Endometrial microvascular endothelial cells (primary cell): ENCODE data around the gene B4GALNT2. TPM values are rescaled to one million over a fixed set of nuclear protein-coding genes. Genes with fewer than 3 reads are reported as not detected.

ENCODE experiments used
- in situ Hi-C: cut with HindIII; loops from 2 replicates; pipeline ENCODE4 v1.10.0; 2017; ENCODE audit warnings: low sequenced_read_pairs, low pct_unique_long_range_greater_than_20kb; ENCODE audit errors: inconsistent ontology term
- total RNA-seq: library from RNA; depleted of rRNA; stranded (reverse); fragments of >200 nt; gene quantifications from one replicate; pipeline ENCODE4 v1.2.3, GENCODE V29; 2015; ENCODE audit errors: inconsistent ontology term

B4GALNT2 gene
- total RNA-seq, 1 donor from 2014 or later: not detected

DNA sequence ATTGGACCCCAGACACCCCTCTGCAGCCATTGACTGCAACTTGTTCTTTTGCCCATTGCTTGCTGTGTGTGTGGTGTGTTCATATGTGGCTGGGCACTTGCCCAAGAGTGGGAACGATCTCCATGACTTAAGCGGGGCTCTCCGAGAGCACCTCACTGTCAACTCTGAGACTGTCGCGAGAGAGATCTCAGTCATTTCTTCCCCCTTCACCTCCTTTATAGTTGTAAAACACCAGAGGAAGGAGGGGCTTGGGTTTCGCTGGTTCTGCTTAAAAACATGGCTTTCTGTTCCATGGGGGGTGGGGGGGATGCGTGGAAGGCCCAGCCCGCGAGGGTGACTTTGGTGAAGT is 90.6 kb downstream of the B4GALNT2 start:
- in situ Hi-C loops: no loop called here

DNA sequence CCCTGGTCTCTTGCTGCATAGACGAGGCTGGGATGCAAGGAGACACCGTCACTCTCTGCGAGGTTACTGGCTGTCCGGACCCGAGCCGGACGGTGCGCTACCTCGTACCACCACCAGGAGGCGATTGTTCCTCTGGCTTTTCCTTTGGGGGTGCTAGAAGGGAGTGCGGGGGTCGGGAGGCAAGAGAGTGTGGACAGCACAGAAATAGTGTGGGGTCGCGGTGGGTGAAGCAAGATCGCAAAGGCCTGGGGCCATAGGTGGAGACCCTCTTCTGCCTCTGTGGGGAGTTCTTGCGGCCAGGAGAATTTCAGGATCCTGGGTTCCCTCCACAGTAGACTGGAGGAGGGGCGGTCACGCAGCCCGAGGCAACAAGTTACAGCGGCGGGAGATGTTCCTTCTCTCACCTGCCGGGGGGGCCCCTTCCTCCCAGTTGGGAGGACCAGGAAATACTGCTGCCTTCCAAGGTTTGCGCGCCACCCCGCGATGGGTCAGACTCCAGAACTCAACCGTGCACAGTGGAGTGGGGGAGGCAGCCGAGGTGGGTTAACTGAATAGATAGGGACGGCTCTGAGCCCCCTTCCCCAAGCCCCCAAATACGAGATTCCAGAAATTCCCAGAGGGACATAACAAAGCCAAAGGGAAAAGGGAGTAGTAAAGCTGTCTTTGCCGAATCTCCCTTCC is 91.1 kb downstream of the B4GALNT2 start:
- in situ Hi-C loops: no loop called here

DNA sequence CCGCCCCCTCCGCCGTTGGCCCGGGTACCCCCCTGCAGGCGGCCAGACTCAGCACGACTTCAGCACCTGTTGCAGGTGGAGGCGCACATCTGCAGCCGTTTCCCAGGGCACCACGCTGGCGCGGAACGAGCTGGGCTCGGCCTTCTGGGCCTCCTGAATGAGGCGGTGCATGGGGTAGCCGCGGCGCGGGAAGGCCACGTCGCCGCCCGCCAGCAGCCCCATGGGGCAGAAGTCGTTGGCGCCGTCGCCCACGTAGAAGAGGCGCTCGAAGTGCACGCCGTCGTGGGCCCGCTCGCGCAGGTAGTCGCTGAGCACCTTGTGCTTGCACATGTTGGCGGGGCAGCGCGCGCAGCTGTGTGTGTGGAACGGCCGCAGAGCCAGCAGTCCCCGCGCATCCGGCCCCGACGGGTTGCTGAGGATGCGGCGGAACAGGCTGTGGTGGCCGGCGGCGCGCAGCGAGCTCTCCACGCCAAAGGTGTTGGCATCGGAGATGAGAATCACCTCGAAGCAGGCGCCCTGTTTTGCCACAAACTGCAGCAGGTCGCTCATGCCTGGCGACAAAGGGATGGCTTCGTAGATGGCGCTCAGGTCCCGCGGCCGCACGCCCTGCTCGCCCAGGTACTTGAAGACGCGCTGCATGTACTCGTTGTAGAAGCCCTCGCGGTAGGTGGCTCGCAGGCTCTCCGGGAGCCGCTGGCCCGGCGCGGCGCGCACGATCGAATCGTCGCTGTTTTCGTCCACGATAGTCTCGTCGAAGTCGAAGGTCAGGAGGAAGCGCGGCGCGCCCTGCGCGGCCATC is 91.8 kb downstream of the B4GALNT2 start:
- in situ Hi-C loops: no loop called here

DNA sequence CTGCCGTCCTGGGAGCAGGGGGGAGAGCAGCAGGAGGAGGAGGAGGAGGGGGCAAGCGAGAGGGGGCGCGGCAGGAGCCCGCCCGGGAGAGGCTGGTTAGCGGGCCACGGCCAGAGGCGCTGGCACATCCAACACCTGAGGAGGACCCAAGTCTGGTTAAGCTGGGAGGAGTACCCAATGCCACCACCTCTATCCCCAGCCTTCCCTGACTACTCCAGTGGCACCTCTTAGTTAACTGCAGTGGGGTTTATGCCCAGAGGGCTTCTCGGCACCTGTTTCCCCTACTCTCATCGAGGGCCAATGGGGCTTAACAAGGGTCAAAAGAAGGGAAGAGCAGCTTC is 92.4 kb downstream of the B4GALNT2 start:
- in situ Hi-C loops: no loop called here

DNA sequence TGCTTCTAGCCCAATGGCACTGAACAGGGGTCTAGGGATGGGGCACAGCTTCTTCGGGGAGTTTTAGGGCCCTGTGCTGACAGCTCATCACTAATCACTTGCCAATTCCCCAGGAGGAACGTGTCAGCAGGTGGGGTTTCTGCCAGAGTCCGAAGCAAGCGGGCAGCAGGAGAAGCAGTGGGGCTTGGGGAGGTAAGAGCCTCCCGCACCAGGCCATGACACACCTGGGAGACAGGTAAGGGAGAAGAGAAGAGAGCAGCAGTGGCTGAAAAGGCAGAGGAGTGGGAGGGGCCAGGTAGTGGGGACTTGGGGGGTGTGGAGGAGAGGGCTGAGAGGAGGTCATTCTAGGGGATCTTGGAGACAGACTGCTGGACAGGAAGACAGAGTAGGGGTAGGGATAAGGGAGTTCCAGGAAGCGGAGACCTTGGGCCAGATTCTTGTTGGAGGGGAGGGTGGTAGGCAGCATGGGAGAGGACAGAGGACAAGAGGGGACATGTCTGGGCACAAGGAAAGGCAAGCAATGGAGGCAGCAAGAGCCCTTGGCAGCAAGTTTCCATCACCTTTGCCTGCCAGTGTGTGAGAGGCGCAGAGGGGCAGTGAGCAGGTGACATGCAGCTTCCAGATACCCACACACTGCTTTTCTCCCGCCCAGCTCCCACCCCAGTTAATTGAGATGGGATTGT is 93.1 kb downstream of the B4GALNT2 start:
- in situ Hi-C loops: no loop called here

Other genes with a start within 250 kb of the B4GALNT2 start
- gene ATP5MC1, start 240.0 kb upstream of the B4GALNT2 start, total RNA-seq: 151 TPM
- gene UBE2Z, start 224.4 kb upstream of the B4GALNT2 start, total RNA-seq: 83.7 TPM
- 134 TPM for gene SNF8, start 187.9 kb upstream of the B4GALNT2 start, total RNA-seq
- gene GIP, start 164.2 kb upstream of the B4GALNT2 start, total RNA-seq: not detected
- 0.09 TPM for gene IGF2BP1, start 135.4 kb upstream of the B4GALNT2 start, total RNA-seq
- 5.4 TPM for gene GNGT2, start 77.8 kb downstream of the B4GALNT2 start, total RNA-seq
- 69.5 TPM for gene ABI3, start 77.9 kb downstream of the B4GALNT2 start, total RNA-seq
- gene PHOSPHO1, start 98.0 kb downstream of the B4GALNT2 start, total RNA-seq: not detected
- 5.9 TPM for gene ZNF652, start 229.5 kb downstream of the B4GALNT2 start, total RNA-seq